Stimulated activated CD8-positive, alpha-beta memory T cell treated with anti-CD3 and anti-CD28 coated beads, Interleukin-12 subunit alpha, Interleukin-12 subunit beta, amount 100 ng/mL, for 4 hours (primary cell): ENCODE results near the gene TFAP2E.

Source experiments
- DNase-seq: peaks from one replicate; pipeline ENCODE4 v3.0.0-alpha.2; 2020; ENCODE audit warnings: low read depth

Gene TFAP2E

GRCh38 chr1:35557118-35557610, 15.9 kb upstream of the TFAP2E start, which contains the start of gene KIAA0319L:
TSS of gene KIAA0319L (minus strand) at chr1:35557403. CDS start at chr1:35554491, 2,912 bp downstream.
- no peak for DNase-seq

DNA sequence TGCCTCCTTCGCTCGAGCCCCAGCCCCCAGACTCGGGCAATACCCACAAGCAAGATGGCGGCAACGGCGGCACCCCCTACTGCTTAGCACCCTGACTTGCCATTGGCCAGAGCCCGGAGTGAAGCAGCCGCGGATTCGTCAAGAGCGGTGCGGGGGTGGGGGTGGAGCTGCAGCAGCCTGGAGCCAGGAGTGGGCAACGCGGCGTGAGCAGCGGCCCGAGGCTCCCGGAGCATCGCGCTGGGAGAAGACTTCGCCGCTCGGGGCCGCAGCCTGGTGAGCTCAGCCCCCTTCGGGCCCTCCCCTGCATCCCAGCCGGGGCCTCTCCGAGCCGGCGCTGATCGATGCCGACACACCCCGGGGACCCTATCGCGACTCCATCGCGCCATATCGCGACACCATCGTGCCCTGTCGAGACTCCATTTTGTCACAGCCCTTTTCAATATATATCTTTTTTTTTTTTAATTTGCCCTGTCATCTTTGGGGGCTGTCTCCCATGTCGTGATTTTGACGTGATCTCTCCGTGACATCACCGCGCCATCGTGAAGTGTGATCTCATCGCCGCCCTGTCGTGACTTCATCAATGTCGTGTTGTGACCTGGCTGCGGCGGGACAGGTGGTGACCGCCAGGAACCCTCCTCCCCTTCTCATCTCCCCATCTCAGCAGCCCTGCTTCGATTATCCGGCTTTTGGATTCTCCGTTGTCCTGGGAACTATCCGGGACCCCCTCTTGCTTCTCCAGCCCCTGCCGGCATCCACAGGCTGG, 15.3 kb upstream of the TFAP2E start, which contains the start of gene NCDN:
Gene NCDN (plus strand): TSS at position 189 of the 763 bp plus-strand sequence. CDS start 392 bp downstream, at position 581.
- DNase-seq, result peak; percentile 94

- DNase-seq, result no peak
Observed at GRCh38 chr1:35558374-35559316, 14.5 kb upstream of the TFAP2E start.

DNA sequence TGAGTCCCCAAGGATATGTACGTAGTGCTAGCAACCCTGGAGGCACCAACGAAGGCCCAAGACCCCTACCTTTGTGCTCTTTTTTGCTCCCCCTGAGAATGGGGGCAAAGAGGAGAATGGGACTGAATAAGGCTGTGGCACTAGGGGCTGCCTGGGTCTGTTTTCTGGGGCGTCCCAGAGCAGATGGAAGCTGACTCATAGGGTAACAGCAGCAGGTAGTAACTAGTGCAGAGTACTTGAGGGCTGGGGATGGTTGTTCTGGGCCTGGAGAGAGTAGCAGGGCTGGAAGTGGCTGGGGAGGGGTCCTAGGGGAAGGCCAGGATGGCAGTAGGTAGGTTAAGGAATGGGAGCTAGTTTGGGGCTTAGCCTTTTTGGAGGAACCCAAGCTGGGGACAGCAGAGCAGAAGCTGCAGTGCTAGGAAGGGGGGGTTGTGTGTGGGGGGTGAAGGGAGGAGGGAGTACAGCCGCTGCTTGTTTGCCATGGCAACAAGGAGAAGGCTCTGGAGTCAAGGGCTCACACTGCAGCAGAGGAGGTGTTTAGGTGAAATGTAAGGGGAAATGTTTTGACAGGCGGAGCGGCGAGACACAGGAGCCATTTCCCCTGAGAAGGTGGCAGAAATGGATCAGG, 13.7 kb upstream of the TFAP2E start:
- no peak for DNase-seq

GRCh38 chr1:35560256-35561225, 12.6 kb upstream of the TFAP2E start:
- DNase-seq, result no peak

GRCh38 chr1:35561297-35561971, 11.7 kb upstream of the TFAP2E start:
- no peak for DNase-seq

GRCh38 chr1:35561972-35562680, 11.0 kb upstream of the TFAP2E start:
- DNase-seq, result no peak

DNA sequence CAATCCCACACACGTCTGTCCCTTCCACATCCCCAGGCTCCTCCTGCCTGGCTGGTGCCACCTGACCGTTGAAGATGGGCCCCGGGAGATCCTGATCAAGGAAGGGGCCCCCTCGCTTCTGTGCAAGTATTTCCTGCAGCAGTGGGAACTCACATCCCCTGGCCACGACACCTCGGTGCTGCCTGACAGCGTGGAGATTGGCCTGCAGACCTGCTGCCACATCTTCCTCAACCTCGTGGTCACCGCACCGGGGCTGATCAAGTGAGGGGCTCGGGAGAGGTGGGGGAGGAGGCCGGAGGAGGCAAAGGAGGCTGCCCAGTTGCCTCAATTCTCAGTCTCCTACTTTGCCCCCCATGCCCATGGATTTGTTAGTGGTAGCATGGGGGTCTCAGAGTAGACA, 9.9 kb upstream of the TFAP2E start:
- DNase-seq, result no peak

- peak; percentile 50 for DNase-seq
Observed at GRCh38 chr1:35564037-35564883, 8.9 kb upstream of the TFAP2E start.

DNA sequence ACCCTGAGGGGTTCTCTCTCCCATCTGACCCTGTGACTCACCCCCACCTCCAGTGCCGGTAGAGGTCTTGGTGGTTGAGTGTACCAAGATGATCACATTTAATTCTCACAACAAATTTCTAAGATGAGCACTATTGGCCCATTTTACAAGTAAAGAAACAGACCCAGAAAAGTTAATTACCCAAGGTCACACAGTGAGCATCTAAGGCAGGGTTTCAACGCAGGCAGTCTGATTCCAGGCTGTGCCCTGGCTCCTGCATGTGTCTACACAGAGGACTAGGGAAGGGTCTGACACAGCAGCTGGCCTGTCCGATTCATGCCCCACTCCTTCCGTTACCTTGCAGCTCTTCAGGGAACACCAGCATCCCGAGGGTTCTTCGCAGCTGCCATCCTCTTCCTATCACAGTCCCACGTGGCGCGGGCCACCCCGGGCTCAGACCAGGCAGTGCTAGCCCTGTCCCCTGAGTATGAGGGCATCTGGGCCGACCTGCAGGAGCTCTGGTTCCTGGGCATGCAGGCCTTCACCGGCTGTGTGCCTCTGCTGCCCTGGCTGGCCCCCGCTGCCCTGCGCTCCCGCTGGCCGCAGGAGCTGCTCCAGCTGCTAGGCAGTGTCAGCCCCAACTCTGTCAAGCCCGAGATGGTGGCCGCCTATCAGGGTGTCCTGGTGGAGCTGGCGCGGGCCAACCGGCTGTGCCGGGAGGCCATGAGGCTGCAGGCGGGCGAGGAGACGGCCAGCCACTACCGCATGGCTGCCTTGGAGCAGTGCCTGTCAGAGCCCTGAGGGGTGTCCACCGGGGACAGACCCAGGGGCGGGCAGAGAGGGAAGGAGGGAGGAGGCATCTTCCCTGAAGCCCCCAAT, 8.0 kb upstream of the TFAP2E start:
- no peak for DNase-seq

GRCh38 chr1:35565742-35566133, 7.4 kb upstream of the TFAP2E start:
- no peak for DNase-seq

- DNase-seq, result no peak
Observed at GRCh38 chr1:35567947-35568558, 5.1 kb upstream of the TFAP2E start.

DNA sequence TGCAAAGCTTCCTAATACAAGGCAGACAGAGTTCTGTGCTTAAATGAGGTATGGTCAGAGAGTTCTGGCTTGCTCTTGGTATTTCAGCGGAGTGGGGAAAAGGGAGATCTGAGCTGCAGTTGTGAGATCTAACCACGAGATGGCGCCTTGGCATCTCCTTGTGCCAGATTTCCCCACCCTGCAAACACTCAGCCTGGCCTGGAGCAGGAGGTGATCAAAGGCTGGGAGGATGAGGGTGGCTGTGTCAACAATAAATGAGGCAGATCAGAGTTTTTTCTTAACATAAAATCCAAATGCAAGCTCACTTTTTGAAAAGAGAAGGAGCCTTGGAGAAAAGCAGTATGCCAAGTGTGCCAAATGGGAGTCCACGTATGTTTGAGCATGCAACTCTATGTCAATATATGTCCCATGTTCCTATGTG, 4.1 kb upstream of the TFAP2E start:
- no peak for DNase-seq

GRCh38 chr1:35569936-35570335, 3.2 kb upstream of the TFAP2E start:
- DNase-seq, result no peak

- DNase-seq, result no peak
Observed at GRCh38 chr1:35570589-35571137, 2.5 kb upstream of the TFAP2E start.

GRCh38 chr1:35571263-35571662, 1.9 kb upstream of the TFAP2E start:
- no peak for DNase-seq

- no peak for DNase-seq
Observed at GRCh38 chr1:35572296-35572695, 818 bp upstream of the TFAP2E start.
